ENCODE data around the gene NBPF6.
"Not testable (repeated sequence)": the region's sequence is repeated elsewhere in the genome, so short reads cannot be mapped to it uniquely, and the experiment has no call there.

GRCh38 chr1:108438536-108438935, 11.6 kb upstream of the NBPF6 start:
- not testable (repeated sequence) for TF ChIP-seq EZH2 (IDR thresholded peaks at IDR 0.05; ENCODE audit: insufficient read depth, poor library complexity, severe bottlenecking); EZH2phosphoT487 (IDR thresholded peaks at IDR 0.05; ENCODE audit: insufficient read depth, low read depth)
